SK-N-SH treated with all-trans-retinoic acid at 6 μM for 48 hours (cell line): Measurements from ENCODE around the gene TIPRL.

Experiments used
- ARNTL ChIP-seq: fragments of 450-650 bp; formaldehyde crosslinking; IDR thresholded peaks from 2 replicates; pipeline ENCODE4 v1.5.0; 2020; ENCODE audit warnings: low read depth, mild to moderate bottlenecking, moderate library complexity, borderline replicate concordance
- BACH2 ChIP-seq: fragments of 250-450 bp; sonication (Bioruptor Pico); IDR thresholded peaks from 2 replicates; pipeline ENCODE4 v1.9.0; 2021; ENCODE audit warnings: mild to moderate bottlenecking, borderline replicate concordance
- CREB5 ChIP-seq: fragments of 250-450 bp; sonication (Bioruptor Pico); IDR thresholded peaks from 2 replicates; pipeline ENCODE4 v1.5.1; 2020; ENCODE audit warnings: low read depth, mild to moderate bottlenecking, moderate library complexity
- ESRRG ChIP-seq: fragments of 250-450 bp; sonication (Bioruptor Pico); IDR thresholded peaks from 2 replicates; pipeline ENCODE4 v1.6.1; 2021; ENCODE audit warnings: mild to moderate bottlenecking
- OSR1 ChIP-seq: fragments of 250-450 bp; sonication (Bioruptor Pico); IDR thresholded peaks from 2 replicates; pipeline ENCODE4 v1.8.0; 2022; ENCODE audit warnings: moderate library complexity, mild to moderate bottlenecking, inconsistent platforms
- PATZ1 ChIP-seq: fragments of 250-450 bp; sonication (Bioruptor Pico); IDR thresholded peaks from 2 replicates; pipeline ENCODE4 v1.8.0; 2020; ENCODE audit warnings: mild to moderate bottlenecking, moderate library complexity, borderline replicate concordance
- PPARA ChIP-seq: fragments of 250-450 bp; sonication (Bioruptor Pico); IDR thresholded peaks from 2 replicates; pipeline ENCODE4 v1.5.0; 2020; ENCODE audit warnings: mild to moderate bottlenecking, borderline replicate concordance
- SNAI2 ChIP-seq: fragments of 250-450 bp; sonication (Bioruptor Pico); IDR thresholded peaks from 2 replicates; pipeline ENCODE4 v1.5.0; 2020; ENCODE audit warnings: mild to moderate bottlenecking, moderate library complexity
- TCF4 ChIP-seq: fragments of 250-450 bp; sonication (Bioruptor Pico); IDR thresholded peaks from 2 replicates; pipeline ENCODE4 v1.8.0; 2021; ENCODE audit warnings: mild to moderate bottlenecking, moderate library complexity, borderline replicate concordance
- TSHZ2 ChIP-seq: fragments of 250-450 bp; sonication (Bioruptor Pico); IDR thresholded peaks from 2 replicates; pipeline ENCODE4 v1.5.0; 2020; ENCODE audit warnings: mild to moderate bottlenecking, moderate library complexity
- ZFP3 ChIP-seq: fragments of 250-450 bp; sonication (Bioruptor Pico); IDR thresholded peaks from 2 replicates; pipeline ENCODE4 v1.5.0; 2020; ENCODE audit warnings: mild to moderate bottlenecking, moderate library complexity
- ZFP30 ChIP-seq: fragments of 450-650 bp; formaldehyde crosslinking; IDR thresholded peaks from 2 replicates; pipeline ENCODE4 v1.5.0; 2022; ENCODE audit warnings: mild to moderate bottlenecking, moderate library complexity
- ZNF565 ChIP-seq: fragments of 450-650 bp; formaldehyde crosslinking; conservative IDR thresholded peaks from 2 replicates; pipeline ENCODE4 v1.5.0; 2020; ENCODE audit warnings: low read depth, mild to moderate bottlenecking, moderate library complexity
- ZNF70 ChIP-seq: fragments of 450-650 bp; formaldehyde crosslinking; IDR thresholded peaks from 2 replicates; pipeline ENCODE4 v1.5.0; 2020; ENCODE audit warnings: mild to moderate bottlenecking, moderate library complexity

GRCh38 chr1:168217664-168218063 is 38.9 kb downstream of the TIPRL start:
- TF ChIP-seq TCF4 (CRISPR knock-in tag) (no peak), ZFP30 (CRISPR knock-in tag) (no peak), TSHZ2 (no peak), ZNF565 (CRISPR knock-in tag) (no peak), BACH2 (no peak), SNAI2 (CRISPR knock-in tag) (no peak), PATZ1 (CRISPR knock-in tag) (no peak), CREB5 (CRISPR knock-in tag) (no peak), ZNF70 (CRISPR knock-in tag) (no peak), OSR1 (CRISPR knock-in tag) (no peak), ESRRG (CRISPR knock-in tag) (no peak), ARNTL (CRISPR knock-in tag) (no peak), ZFP3 (no peak), PPARA (CRISPR knock-in tag) (no peak)
